HFF-Myc (cell line): ENCODE measurements around the gene DRGX.

Experiments
- DNase-seq: peaks from one replicate; pipeline ENCODE4 v3.0.0-alpha.2; 2011; ENCODE audit warnings: low read depth; ENCODE audit errors: extremely low read depth
- H3K4me3 ChIP-seq: replicated peaks from 2 replicates; pipeline ENCODE4 v1.5.1; 2011; ENCODE audit warnings: low read depth, mild to moderate bottlenecking, control low read depth, low read length
- CTCF ChIP-seq: IDR thresholded peaks from 2 replicates; pipeline ENCODE4 v1.5.1; 2012; ENCODE audit warnings: mild to moderate bottlenecking, low read depth, low read length, control low read depth; ENCODE audit errors: missing control alignments

The DRGX gene

GRCh38 chr10:49374740-49375139 is 21.1 kb downstream of the DRGX start:
- DNase-seq: no peak
- TF ChIP-seq CTCF: no peak
- H3K4me3 ChIP-seq: no peak overlapping the region

GRCh38 chr10:49373361-49373760 is 22.5 kb downstream of the DRGX start:
- TF ChIP-seq CTCF: no peak
- no peak for DNase-seq
- no peak overlapping the region for H3K4me3 ChIP-seq

GRCh38 chr10:49371967-49372366 is 23.9 kb downstream of the DRGX start:
- DNase-seq: no peak
- TF ChIP-seq CTCF: no peak
- no peak overlapping the region for H3K4me3 ChIP-seq

- no peak for DNase-seq
- H3K4me3 ChIP-seq: no peak overlapping the region
- TF ChIP-seq CTCF: no peak
Observed at GRCh38 chr10:49370326-49371100, 25.4 kb downstream of the DRGX start.

GRCh38 chr10:49369216-49370162 is 26.4 kb downstream of the DRGX start:
- DNase-seq: no peak
- no peak overlapping the region for H3K4me3 ChIP-seq
- no peak for TF ChIP-seq CTCF

- no peak overlapping the region for H3K4me3 ChIP-seq
- TF ChIP-seq CTCF: no peak
- no peak for DNase-seq
Observed at GRCh38 chr10:49368256-49368655, 27.6 kb downstream of the DRGX start.
